Measurements from ENCODE around the gene SLC2A4RG.
"Not testable (repeated sequence)": the region's sequence is repeated elsewhere in the genome, so short reads cannot be mapped to it uniquely, and the experiment has no call there.

The SLC2A4RG gene

DNA sequence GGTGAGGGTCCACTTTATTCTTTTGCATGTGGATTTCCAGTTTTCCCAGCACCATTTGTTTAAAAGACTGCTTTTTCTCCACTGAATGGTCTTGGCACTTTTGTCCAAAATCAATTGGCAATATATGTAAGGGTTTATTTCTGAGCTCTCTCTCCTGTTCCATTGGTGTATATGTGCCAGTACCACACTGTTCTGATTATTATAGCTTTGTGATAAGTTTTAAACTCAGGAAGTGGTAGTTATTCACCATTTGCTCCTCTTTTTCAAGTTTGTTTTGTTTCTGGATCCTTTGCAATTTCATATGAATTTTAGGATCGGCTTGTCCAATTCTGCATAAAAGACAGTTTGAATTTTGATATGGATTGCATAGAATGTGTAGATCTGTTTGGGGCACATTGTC, 27.4 kb upstream of the SLC2A4RG start:
- no peak for DNase-seq (ENCODE audit: low read depth, low spot score)

DNA sequence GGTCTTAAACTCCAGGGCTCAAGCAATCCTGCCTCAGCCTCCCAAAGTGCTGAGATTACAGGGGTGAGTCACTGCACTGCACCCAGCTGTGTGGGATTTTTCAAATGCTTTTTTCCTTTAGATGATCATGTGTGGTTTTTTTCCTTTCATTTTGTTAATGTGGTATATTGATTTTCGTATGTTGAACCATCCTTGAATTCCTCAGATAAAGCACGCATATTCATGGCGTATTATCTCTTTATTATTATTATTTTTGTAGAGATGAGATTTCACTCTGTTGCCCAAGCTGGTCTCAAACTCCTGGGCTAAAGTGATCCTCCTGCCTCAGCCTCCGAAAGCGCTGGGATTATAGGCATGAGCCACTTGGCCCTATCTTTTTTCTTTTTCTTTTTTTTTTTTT, 24.7 kb upstream of the SLC2A4RG start:
- no peak for DNase-seq (ENCODE audit: low read depth, low spot score)

DNA sequence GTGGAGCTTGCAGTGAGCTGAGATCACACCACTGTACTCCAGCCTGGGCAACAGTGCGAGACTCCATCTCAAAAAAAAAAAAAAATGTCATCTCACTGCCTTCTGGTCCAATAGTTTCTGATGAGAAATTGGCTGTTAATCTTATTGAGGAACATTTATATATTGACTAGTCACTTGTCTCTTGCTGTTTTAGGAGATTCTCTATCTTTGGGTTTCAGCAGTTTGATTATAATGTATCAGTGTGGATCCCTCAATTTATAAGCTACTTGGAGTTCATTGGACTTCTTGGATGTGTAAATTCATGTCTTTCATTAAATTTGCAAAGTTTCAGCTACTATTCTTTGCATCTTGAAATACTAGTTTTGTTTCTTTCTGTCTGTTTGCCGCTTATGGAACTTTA, 20.6 kb upstream of the SLC2A4RG start:
- DNase-seq (ENCODE audit: low read depth, low spot score) = no peak

DNA sequence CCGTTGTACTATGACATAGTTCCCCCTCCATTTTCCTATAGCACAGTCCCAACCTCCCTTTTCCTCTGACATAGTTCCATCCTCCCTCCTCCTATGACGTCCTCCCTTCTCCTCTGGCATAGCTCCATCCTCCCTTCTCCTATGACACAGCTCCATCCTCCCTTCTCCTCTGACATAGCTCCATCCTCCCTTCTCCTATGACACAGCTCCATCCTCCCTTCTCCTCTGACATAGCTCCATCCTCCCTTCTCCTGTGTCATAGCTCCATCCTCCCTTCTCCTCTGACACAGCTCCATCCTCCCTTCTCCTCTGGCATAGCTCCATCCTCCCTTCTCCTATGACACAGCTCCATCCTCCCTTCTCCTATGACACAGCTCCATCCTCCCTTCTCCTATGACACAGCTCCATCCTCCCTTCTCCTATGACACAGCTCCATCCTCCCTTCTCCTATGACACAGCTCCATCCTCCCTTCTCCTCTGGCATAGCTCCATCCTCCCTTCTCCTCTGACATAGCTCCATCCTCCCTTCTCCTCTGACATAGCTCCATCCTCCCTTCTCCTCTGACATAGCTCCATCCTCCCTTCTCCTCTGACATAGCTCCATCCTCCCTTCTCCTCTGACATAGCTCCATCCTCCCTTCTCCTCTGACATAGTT, 16.5 kb upstream of the SLC2A4RG start:
- not testable (repeated sequence) for DNase-seq (ENCODE audit: low read depth, low spot score)

DNA sequence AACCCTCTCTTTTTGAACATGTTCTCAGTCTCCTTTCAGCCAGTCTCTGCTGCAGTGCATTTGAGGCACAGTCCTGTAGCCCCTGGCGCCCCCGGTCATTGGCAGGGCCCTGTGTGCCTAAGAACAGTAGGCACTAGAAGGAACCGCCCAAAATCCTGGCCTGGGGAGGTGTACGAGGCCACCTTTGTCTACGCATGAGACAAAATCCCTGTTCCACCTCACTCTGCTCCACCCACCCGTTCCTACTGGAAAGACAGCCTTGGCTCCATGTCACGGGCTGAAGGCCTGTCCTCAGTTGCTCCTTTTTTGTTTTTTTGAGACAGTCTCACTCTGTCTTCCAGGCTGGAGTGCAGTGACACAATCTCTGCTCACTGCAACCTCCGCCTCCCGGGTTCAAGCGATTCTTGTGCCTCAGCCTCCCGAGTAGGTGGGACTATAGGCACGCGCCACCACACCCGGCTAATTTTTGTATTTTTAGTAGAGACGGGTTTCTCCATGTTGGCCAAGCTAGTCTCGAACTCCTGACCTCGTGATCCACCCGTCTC, 9.3 kb upstream of the SLC2A4RG start:
- DNase-seq (ENCODE audit: low read depth, low spot score) = not testable (repeated sequence)

DNA sequence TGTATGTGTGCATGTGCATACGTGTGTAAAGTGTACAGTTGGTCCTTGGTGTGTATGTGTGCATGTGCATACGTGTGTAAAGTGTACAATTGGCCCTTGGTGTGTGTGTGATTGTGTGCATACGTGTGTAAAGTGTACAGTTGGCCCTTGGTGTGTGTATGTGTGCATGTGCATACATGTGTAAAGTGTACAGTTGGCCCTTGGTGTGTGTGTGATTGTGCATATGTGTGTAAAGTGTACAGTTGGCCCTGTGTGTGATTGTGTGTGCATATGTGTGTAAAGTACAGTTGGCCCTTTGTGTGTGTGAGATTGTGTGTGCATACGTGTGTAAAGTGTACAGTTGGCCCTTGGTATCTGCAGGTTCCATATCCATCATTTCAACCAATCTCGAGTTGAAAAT, 8.2 kb upstream of the SLC2A4RG start:
- DNase-seq (ENCODE audit: low read depth, low spot score) = no peak

DNA sequence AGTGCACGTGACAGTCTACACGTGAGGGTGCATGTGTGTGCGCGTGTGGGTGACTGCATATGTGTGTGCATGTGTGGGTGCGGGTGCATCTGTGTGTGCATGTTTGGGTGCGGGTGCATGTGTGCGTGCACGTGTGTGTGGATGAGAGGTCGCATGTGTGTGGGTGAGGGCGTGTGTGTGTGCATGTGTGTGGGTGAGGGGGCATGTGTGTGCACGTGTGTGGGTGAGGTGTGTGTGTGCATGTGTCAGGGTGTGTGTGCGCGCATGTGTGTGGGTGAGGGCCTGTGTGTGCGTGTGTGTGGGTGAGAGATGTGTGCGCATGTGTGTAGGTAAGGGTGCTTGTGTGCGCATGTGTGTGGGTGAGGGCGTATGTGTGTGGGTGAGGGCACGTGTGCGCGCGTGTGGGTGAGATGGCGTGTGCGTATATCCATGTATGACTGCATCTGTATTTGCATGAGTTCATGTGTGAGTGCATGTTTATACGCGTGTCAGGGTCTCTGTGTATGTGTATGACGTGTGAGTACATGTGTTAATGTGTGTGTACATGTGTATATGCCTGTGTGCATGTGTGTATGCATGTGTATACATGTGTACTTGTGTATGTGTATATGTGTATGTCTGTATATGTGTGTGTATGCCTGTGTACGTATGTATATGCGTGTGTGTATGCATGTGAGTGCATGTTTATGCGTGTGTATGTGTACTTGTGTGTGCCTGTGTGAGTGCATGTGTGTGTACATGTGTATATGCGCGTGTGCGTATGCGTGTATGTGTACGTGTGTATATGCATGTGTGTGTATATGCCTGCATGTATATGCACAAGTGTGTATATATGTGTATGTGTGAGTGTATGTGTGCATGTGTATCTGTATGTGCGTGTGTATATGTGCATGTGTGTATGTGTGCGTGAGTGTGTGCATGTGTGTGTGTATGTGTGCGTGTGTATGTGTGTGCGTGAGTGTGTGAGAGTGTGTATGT, 7.2 kb upstream of the SLC2A4RG start:
- no peak for DNase-seq (ENCODE audit: low read depth, low spot score)

DNA sequence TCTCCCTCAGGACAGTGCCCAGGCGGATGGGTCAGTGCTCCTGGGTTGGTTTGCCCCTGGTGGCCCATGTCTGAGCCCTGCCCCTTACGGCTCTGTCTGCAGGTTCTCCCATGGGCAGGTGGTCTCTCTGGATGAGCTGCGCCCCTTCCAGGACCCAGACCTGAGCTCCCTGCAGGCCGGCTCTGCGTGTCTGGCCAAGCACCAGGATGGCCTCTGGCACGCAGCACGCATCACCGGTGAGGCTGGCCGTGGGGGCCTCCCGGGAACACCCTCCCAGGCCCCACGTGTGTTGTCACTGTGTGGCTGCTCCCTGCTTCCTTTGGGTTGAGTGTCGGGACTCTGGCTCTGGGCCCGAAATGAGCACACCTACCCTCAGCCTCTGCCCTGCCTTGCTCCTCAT, 6.5 kb upstream of the SLC2A4RG start:
- DNase-seq (ENCODE audit: low read depth, low spot score) = no peak

DNA sequence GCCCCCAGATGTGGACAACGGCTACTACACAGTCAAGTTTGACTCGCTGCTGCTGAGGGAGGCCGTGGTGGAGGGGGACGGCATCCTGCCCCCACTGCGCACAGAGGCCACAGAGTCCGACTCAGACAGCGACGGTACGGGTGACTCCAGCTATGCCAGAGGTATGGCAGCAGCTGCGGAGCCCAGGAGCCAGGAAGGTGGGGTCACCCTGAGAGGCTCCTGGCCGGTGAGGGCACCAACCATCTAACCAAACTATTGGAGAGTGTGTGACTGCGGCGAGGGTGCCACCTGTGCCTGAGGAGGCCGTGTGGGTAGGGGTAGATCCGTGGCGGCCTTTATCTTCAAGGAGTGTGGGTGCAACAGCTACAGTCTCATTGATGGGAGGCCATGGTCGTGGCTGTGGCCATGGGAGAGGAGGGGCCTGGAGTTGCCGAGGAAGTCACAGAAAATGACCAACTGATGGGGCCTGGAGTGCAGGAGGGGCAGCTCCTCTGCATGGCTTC, 5.9 kb upstream of the SLC2A4RG start:
- no peak for DNase-seq (ENCODE audit: low read depth, low spot score)

DNA sequence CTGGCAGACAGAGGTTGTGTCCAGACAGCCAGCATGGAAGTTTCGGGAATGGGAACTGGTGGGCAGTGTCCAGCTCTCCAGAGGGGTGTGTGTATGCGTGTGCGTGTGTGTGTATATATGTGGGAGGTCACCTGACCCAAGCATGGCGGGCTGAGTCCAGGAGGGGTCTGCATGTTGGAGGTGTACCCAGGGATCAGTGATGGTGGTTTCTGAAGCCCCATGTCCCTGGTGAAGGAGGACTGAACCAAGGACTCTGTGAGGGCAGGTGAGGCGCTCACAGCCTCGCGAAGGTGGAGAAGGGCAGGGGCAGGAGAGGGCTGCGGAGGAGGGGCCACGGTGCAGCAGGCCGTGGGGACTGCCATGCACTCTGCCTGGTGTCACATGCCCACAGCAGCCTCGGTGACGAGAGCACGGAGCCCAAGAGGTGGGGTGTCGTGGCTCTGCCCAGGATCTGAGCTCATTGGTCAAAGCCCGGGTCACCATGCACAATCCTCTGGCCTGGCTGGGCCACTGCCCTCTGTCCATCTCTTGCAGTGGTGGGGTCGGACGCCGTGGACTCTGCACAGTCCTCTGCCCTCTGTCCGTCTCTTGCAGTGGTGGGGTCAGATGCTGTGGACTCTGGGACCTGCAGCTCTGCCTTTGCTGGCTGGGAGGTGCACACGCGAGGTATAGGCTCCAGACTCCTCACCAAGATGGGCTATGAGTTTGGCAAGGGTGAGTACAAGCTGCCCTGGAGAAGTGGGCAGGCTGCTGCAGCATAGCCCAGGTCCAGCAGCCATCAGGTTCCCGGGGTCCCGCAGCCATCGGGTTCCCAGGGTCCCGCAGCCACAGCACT, 5.2 kb upstream of the SLC2A4RG start:
- DNase-seq (ENCODE audit: low read depth, low spot score) = no peak

DNA sequence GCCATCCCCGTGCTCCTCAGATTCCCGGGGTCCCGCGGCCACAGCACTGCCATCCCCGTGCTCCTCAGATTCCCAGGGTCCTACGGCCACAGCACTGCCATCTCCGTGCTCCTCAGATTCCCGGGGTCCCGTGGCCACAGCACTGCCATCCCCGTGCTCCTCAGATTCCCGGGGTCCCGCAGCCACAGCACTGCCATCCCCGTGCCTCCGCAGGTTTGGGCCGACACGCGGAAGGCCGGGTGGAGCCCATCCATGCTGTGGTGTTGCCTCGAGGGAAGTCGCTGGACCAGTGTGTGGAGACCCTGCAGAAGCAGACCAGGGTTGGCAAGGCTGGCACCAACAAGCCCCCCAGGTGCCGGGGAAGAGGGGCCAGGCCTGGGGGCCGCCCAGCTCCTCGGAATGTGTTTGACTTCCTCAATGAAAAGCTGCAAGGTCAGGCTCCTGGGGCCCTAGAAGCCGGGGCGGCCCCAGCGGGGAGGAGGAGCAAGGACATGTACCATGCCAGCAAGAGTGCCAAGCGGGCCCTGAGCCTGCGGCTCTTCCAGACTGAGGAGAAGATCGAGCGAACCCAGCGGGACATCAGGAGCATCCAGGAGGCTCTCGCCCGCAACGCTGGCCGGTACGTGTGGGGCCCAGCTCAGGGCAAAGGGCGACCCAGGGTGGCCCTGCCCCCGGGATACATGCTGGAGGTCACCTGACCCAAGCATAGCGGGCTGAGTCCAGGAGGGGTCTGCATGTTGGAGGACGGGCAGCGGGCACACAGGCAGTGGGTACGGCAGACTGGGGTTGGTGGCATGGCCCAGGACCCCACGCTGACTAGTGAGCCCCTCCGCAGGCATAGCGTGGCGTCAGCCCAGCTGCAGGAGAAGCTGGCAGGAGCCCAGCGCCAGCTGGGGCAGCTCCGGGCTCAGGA, 4.4 kb upstream of the SLC2A4RG start:
- no peak for DNase-seq (ENCODE audit: low read depth, low spot score)

DNA sequence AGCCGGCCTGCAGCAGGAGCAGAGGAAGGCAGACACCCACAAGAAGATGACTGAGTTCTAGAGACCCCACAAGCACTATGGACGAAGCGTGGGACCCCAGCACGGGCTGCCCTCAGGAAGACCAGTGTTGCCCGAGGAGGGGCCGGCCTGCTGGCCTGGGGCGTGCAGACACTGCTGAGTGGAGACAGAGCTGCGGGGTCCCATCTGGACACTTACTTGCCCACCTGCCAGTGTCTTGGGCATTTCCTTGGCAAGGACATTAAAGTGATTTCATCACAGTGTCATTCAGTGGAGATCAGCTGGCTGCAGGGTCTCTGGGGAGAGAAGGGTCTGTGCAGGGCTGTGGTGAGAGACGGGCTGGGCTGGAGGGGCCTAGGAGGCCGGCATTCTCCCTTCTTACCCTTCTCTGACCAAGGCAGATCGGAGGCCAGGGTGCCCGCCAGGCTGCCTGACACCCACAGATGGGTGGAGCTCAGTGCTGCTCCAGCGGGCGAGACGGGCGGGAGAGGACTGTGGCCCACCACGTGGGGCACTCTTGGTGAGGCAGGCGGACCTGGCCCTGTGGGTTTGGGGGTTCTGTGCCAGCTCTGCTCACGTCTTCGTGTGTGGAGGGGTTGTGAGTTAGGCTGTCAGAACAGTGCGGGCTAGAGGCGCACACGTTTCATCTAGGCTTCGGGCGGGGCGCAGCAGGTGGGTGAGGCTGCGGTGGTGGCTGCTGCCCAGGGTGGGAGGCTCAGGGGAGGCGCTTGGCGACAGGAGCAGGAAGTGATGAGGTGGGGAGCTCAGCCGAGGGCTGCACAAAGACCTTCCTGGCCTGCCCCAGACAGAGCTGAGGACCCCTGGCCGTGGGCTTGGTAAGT, 3.5 kb upstream of the SLC2A4RG start, which contains the start of gene LIME1:
LIME1 (plus strand) TSS at position 806 of the 860 bp plus-strand sequence. CDS start 886 bp downstream, outside the sequence.
- DNase-seq (ENCODE audit: low read depth, low spot score) = no peak

DNA sequence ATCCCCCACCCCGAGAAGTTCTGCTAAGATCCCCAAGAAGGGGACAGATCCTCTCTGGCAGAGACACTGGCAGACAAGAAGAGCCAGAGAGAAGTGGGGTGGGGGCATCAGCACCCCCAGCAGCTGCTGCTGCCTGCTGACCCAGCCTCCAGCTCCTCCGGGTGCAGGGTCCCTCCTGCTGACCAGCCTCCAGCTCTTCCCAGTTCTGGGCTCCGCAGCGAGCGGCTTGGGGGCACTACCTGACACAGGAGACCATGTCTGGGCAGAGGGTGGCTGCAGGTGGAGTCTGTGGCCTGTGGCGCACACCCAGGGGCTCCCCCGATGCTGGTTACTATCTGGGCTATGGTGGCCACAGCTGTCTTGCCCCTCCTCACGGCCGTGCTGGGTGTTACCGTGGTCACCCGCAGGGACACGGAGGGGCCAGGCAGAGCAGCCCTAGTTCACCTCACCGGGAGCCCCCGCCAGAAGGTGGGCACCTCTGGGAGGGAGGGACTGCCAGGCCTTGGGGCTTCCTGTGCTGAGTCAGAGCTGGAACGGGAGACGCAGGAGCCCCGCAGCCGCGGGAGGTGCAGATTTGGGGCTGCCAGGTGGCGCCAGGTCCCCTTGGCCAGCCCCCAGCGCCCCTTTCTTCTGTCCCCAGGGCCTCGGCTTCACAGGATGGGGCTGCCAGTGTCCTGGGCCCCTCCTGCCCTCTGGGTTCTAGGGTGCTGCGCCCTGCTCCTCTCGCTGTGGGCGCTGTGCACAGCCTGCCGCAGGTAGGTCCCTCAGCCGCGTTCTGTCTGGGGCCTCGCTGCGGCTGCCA, 2.5 kb upstream of the SLC2A4RG start:
- peak; percentile 25 for DNase-seq (ENCODE audit: low read depth, low spot score)

DNA sequence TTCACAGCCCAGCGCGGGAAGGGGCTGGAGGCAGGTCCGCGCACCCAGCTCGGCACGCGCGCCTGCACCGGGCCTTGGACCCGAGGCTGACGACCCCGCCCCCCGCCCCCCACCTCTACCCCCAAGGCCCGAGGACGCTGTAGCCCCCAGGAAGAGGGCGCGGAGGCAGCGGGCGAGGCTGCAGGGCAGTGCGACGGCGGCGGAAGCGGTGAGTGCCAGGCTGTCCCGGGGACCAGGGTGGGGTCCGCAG, 2.0 kb upstream of the SLC2A4RG start:
- DNase-seq (ENCODE audit: low read depth, low spot score) = no peak

DNA sequence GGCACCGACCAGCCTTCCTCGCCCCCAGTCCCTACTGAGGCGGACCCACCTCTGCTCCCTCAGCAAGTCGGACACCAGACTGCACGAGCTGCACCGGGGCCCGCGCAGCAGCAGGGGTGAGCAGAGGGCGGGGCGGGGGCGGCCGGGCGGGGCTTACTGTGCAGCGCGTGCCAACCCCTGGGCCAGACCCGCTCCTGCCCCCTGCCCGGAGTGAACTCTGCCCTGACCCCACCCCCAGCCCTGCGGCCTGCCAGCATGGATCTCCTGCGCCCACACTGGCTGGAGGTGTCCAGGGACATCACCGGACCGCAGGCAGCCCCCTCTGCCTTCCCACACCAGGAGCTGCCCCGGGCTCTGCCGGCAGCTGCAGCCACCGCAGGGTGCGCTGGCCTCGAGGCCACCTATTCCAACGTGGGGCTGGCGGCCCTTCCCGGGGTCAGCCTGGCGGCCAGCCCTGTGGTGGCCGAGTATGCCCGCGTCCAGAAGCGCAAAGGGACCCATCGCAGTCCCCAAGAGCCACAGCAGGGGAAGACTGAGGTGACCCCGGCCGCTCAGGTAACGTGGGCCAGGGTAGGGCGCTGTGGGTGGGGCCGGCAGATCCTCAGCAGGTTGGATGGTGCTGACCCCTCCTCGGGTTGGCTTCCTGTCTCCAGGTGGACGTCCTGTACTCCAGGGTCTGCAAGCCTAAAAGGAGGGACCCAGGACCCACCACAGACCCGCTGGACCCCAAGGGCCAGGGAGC, 1.5 kb upstream of the SLC2A4RG start:
- DNase-seq (ENCODE audit: low read depth, low spot score) = peak; percentile 23

DNA sequence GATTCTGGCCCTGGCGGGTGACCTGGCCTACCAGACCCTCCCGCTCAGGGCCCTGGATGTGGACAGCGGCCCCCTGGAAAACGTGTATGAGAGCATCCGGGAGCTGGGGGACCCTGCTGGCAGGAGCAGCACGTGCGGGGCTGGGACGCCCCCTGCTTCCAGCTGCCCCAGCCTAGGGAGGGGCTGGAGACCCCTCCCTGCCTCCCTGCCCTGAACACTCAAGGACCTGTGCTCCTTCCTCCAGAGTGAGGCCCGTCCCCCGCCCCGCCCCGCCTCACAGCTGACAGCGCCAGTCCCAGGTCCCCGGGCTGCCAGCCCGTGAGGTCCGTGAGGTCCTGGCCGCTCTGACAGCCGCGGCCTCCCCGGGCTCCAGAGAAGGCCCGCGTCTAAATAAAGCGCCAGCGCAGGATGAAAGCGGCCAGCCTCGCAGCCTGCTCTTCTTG, 868 bp upstream of the SLC2A4RG start:
- peak; percentile 70 for DNase-seq (ENCODE audit: low read depth, low spot score)

DNA sequence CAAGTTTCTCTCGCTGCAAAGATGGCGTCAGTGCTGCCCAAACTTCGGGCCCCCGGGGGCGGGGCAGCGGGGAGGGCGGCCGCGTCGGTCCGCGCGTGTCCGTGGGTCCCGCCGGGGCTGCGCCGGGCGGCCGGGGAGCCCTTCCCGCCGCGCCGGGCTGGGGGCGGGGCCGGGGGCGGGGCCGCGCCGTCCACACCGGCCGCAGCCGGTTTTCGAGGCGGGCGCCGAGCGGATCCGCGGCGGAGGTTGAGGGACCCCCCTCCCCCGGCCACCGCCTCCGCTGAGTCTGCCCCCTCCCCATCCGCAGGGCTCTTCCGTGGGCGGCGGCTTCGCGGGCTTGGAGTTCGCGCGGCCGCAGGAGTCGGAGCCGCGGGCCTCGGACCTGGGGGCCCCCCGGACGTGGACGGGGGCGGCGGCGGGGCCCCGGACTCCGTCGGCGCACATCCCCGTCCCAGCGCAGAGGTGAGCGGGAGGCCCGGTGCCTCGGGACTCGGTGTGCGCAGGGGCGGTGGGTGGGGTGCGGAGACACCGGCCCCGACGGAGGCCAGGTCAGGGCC, 572 bp downstream of the SLC2A4RG start:
- peak; percentile 63 for DNase-seq (ENCODE audit: low read depth, low spot score)

Data from astrocyte of the hippocampus (primary cell).